Body of pancreas (tissue), 4 donors: ENCODE results near the gene NME9.

Experiments
- POLR2A ChIP-seq, 3 donors: fragments of 450-650 bp; IDR thresholded peaks; one replicate each; pipeline ENCODE4 v1.6.1; 2016; ENCODE audit warnings: antibody characterized with exemption in 3 of 3, mild to moderate bottlenecking in 2 of 3
- TF ChIP-seq, protein P1 (sequence below), 7 experiments: fragments of 450-650 bp in 4 of 7; fragments of 200-600 bp in 3 of 7; sonication (generic) in 3 of 7; IDR thresholded peaks; one replicate each; pipeline ENCODE4 v1.5.1; 2016 to 2019; ENCODE audit warnings: antibody characterized with exemption in 7 of 7

DNA sequence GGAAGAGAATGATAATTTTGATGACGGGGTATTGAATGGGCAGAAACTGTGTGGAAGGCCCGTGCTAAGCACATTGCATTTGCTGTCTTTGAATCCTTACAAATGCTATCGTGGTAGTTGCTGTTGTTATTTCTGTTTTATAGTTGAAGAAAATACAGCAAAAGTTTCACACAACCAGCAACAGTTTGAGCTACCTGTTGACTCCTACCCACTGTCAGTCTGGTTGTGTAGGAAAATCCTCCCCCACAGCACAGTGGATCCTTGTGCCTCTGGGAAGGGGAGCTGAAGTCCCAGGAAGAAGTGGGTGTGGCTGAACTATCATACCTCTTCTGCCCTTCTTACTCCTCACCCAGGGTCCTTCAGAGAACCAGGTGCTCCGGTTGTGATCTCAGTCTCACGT is 48.2 kb upstream of the NME9 start:
- TF ChIP-seq, protein P1, sequence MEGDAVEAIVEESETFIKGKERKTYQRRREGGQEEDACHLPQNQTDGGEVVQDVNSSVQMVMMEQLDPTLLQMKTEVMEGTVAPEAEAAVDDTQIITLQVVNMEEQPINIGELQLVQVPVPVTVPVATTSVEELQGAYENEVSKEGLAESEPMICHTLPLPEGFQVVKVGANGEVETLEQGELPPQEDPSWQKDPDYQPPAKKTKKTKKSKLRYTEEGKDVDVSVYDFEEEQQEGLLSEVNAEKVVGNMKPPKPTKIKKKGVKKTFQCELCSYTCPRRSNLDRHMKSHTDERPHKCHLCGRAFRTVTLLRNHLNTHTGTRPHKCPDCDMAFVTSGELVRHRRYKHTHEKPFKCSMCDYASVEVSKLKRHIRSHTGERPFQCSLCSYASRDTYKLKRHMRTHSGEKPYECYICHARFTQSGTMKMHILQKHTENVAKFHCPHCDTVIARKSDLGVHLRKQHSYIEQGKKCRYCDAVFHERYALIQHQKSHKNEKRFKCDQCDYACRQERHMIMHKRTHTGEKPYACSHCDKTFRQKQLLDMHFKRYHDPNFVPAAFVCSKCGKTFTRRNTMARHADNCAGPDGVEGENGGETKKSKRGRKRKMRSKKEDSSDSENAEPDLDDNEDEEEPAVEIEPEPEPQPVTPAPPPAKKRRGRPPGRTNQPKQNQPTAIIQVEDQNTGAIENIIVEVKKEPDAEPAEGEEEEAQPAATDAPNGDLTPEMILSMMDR (IDR thresholded peaks at IDR 0.05) = no peak
- TF ChIP-seq POLR2A (IDR thresholded peaks at IDR 0.05) = no peak
